HS-27A (cell line): Measurements from ENCODE around the gene MPV17.

ENCODE experiments used
- DNase-seq: peaks from one replicate; pipeline ENCODE4 v3.0.0-alpha.2; 2012; ENCODE audit warnings: low read depth, missing footprints

The MPV17 gene

DNA sequence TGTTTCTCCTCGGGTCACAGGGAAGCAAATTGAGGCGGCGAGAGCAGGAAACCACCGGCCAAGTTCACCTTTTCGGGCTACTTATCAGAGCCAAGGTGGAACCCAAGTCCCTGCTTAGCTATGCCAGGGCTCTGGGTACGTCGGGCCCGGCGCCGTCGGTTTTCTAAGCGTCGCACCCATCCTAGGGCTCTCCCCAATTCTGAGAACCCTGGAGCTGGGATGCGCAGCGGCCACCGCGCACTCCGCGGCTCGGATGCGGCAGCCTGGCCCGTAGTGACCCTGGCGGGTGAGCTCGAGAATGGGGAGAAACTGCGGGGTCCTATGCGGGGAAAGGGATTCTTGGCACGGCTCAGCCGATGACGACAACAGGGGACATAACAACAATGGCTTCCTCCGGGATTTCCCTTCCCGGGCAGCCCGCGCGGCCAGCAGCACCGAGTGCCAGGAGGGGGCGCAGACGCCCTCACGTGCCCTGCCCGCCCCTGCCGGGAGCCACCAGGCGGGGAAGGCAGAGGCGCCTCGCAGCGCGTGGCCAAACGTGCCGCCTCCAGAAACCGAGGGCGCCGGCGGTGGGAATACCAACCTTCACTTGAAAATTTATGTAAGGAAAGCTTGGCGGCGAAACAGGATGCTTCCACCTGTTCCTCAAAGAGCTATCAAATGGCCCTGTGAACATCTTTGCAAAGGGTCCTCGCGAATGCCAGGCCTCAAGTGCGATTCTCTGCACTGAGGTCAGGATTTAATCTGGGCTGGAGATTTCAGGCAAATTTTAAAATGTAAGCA, 58.0 kb downstream of the MPV17 start:
- no peak for DNase-seq

DNA sequence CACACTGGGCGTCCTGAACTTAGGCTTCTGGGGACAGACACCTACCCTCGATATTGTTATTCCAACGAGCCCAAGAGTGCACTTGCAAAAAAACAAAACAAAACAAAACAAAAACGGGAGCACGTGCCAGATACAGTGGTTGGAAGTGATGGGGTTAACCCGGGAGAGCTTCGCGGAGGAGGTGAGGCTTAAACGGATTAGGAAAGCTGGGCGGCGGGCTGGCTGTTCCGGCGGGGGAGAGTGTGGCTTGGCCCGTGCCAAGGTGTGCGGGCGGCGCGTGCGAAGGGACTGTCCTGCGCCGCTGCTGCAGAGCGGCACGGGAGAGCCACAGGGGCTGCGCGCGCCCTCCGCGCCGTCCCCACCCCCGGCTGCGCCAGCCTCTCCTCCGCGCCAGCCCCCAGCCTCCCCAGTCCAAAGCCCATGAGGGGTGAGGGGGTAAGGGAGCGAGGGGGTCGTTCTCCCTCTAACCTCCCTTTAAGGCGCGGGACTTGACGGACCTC, 58.6 kb downstream of the MPV17 start:
- DNase-seq = no peak

DNA sequence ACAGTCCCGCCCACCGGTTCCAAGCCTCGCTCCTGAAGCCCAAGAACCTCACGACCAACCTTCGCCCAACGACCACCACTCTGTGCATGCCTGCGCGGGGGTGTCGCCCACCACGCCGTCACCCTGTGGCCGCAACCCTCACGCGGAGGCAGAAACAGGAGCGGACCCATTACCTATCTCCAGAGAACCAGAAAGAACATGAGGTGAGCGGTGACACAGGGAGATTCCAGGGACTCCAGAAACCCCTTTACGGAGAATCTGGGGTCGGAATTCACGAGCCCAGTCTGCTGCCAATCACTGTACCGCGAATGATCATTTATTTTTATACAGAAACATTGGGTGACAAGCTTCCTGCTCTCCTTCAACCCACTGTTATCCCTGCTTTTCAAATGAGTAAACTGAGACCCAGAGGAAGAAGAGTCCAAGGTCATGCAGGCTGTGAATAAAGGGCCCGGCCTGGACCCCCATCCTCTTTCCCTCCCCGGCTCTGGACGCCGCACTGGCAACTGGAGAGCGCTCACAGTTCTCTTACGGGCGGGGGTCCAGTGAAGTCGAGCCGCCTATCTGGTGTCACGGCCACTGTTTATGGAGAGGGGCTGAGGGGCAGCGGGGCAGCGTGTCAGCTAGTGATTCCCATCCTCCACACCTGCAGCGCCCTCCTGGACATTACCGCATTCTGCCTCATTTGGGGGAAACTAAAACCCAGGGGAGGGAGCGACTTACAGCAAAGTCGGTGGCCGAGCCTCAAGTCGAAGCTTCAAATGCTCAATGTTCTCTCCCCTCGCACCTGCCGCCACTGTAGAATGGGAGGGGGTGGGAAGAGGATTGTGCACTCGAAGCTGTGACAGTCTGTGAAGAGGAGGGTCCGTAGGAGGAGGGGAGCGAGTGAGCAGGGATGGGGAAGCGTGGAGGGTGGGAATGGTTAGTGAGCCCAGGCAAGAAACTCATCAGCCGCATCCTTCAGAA, 59.3 kb downstream of the MPV17 start:
- no peak for DNase-seq

DNA sequence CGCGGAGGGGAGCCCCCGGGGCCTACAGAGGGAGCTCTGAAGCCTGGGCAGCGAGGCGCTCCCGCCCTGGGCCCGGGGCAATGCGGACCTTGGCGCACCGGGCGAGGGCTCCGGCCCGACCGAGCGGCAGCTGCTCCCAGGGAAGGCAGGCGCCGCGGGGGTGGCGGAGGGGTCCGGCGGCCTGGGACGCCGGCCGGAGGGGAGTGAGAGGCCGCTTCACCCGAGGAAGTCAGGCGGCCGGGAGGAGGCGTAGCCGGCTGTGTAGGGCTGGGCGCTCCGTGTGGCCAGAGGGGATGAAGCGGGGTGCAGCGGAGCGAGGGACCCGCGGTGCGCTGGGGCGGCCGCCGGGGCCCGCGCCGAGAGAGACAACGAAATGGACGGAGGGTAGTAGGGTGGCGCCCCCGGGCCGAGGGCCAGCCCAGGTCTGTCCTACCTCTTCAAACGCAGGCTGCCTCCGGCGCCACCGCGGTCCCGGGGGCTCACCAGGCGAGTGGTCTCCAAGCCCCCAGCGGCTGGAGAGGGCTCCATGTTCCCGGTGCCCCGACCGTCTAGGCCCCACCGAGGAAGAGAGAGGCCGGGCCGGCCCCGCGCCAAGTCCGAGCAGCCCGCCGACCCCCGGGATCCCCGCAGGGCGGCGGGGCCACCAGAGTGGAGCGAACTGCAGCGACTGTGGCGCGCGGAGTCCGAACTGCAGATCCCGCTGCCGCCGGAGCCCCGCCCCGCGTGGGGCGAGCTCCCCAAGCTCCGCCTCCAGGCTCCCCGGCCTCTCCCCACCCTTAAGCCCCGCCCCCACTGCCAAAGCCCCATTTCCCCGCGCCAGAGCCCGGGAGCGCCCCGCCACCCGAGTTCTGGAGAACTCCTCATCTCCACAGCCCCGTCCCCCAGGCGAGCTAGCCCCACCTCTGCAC, 60.3 kb downstream of the MPV17 start, which contains the start of gene SLC30A3:
SLC30A3 (minus strand) TSS at position 669 of the 908 bp plus-strand sequence; CDS start at position 528, 141 bp downstream.
- DNase-seq = no peak

DNA sequence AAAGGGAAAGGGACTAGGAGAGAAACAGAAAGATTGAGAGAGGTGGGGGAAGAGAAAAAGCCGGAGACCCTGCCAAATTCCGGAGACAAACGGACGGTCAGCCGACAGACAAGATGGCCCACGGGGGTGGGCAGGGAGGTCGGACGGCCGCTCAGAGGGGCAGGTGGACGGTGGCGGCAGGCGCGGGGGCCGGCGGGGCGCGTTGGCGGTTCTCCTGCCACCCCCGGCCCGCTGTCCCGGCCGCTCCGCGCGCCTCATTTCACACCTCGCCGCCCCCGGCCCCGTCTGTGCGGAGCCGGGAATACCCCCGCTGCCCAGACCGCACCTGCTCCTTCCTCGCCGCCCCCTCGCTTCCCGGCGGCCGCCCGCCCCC, 61.0 kb downstream of the MPV17 start:
- DNase-seq = no peak

DNA sequence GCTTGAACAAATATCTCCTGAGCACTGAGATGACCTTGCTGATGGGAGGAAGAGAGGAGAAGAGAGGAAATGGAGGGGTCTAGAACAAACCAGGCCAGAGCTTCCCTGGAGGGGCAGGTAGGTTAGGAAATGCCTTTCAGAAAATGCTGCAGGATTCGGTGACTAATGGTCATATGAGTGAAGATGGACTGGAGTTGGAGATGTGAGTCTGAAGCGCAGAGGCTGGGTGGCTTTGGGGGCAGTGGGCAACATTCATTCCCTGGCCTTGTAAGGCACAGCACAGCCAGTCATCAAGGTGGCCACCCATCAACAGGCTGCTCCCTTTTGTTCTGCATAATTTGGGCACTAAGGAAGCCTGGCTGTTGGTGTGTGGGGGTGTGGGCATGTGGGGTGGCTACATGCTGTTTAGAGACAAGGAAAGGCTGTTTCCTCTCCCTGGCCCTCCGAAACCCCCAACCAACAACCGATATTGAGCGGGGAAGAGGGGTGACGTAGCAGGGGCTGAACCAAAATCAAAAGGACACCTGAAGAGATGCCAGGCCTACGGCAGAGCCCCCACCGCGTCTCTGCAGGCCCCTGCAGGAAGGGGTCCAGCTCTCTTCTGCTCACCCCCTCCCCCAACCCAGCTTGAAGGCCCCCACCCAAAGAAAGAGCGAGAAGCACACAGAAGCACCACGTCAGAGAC, 61.5 kb downstream of the MPV17 start:
- DNase-seq = no peak
